C4-2B (cell line): Measurements from ENCODE around the gene ACKR2.

Source experiments
- ZFX ChIP-seq: fragments of 450-650 bp; IDR thresholded peaks from 2 replicates; pipeline ENCODE4 v1.6.1; 2017
- TF ChIP-seq, protein P1 (sequence below): fragments of 450-650 bp; conservative IDR thresholded peaks from 2 replicates; pipeline ENCODE4 v1.5.1; 2017; ENCODE audit warnings: mild to moderate bottlenecking

DNA sequence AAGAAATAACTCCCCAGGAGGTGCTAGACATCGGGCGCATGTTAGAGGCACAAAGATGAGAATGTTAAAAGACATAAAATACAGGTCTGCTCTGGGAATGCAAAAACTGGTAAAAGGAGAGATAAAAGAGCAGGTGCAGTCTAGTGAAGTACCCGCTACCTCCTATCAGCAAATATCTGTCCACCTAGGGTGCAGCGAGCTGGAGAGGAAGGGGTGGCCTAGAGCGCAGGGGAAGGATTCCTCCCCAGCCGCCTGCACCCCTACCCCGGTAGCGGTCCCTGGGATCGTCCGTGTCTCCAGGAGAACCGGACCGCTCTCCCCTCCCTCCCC lies 96.5 kb downstream of the ACKR2 start:
- TF ChIP-seq, protein P1, sequence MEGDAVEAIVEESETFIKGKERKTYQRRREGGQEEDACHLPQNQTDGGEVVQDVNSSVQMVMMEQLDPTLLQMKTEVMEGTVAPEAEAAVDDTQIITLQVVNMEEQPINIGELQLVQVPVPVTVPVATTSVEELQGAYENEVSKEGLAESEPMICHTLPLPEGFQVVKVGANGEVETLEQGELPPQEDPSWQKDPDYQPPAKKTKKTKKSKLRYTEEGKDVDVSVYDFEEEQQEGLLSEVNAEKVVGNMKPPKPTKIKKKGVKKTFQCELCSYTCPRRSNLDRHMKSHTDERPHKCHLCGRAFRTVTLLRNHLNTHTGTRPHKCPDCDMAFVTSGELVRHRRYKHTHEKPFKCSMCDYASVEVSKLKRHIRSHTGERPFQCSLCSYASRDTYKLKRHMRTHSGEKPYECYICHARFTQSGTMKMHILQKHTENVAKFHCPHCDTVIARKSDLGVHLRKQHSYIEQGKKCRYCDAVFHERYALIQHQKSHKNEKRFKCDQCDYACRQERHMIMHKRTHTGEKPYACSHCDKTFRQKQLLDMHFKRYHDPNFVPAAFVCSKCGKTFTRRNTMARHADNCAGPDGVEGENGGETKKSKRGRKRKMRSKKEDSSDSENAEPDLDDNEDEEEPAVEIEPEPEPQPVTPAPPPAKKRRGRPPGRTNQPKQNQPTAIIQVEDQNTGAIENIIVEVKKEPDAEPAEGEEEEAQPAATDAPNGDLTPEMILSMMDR: no peak
- no peak for TF ChIP-seq ZFX
